ENCODE results near the gene MCF2L2. TPM values are rescaled to one million over a fixed set of nuclear protein-coding genes. Genes with fewer than 3 reads are reported as not detected.

Gene MCF2L2
- total and polyA plus RNA-seq, 2 experiments from 2014 or later = 6.7 to 14.6 TPM

- TF ChIP-seq, protein P1, sequence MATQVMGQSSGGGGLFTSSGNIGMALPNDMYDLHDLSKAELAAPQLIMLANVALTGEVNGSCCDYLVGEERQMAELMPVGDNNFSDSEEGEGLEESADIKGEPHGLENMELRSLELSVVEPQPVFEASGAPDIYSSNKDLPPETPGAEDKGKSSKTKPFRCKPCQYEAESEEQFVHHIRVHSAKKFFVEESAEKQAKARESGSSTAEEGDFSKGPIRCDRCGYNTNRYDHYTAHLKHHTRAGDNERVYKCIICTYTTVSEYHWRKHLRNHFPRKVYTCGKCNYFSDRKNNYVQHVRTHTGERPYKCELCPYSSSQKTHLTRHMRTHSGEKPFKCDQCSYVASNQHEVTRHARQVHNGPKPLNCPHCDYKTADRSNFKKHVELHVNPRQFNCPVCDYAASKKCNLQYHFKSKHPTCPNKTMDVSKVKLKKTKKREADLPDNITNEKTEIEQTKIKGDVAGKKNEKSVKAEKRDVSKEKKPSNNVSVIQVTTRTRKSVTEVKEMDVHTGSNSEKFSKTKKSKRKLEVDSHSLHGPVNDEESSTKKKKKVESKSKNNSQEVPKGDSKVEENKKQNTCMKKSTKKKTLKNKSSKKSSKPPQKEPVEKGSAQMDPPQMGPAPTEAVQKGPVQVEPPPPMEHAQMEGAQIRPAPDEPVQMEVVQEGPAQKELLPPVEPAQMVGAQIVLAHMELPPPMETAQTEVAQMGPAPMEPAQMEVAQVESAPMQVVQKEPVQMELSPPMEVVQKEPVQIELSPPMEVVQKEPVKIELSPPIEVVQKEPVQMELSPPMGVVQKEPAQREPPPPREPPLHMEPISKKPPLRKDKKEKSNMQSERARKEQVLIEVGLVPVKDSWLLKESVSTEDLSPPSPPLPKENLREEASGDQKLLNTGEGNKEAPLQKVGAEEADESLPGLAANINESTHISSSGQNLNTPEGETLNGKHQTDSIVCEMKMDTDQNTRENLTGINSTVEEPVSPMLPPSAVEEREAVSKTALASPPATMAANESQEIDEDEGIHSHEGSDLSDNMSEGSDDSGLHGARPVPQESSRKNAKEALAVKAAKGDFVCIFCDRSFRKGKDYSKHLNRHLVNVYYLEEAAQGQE (IDR thresholded peaks at IDR 0.05; ENCODE audit: unreplicated experiment) = no peak
- TF ChIP-seq EZH2 (IDR thresholded peaks at IDR 0.05; ENCODE audit: low read depth, unreplicated experiment) = no peak
- TF ChIP-seq STAT1 (IDR thresholded peaks at IDR 0.05; ENCODE audit: unreplicated experiment) = no peak
- TF ChIP-seq, protein P2, sequence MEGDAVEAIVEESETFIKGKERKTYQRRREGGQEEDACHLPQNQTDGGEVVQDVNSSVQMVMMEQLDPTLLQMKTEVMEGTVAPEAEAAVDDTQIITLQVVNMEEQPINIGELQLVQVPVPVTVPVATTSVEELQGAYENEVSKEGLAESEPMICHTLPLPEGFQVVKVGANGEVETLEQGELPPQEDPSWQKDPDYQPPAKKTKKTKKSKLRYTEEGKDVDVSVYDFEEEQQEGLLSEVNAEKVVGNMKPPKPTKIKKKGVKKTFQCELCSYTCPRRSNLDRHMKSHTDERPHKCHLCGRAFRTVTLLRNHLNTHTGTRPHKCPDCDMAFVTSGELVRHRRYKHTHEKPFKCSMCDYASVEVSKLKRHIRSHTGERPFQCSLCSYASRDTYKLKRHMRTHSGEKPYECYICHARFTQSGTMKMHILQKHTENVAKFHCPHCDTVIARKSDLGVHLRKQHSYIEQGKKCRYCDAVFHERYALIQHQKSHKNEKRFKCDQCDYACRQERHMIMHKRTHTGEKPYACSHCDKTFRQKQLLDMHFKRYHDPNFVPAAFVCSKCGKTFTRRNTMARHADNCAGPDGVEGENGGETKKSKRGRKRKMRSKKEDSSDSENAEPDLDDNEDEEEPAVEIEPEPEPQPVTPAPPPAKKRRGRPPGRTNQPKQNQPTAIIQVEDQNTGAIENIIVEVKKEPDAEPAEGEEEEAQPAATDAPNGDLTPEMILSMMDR (conservative IDR thresholded peaks at IDR 0.05; ENCODE audit: low read depth in 2 of 2) = no peak
- no peak for TF ChIP-seq NANOG (IDR thresholded peaks at IDR 0.05; ENCODE audit: borderline replicate concordance)
- no peak for TF ChIP-seq EZH2phosphoT487 (IDR thresholded peaks at IDR 0.05; ENCODE audit: unreplicated experiment)
- no peak for TF ChIP-seq POLR2AphosphoS5 (IDR thresholded peaks at IDR 0.05; ENCODE audit: low read depth)
- TF ChIP-seq ZNF114 (CRISPR knock-in tag; IDR thresholded peaks at IDR 0.05) = no peak
- no peak for TF ChIP-seq CREB1 (CRISPR knock-in tag; IDR thresholded peaks at IDR 0.05; ENCODE audit: low read depth)
Measured at GRCh38 chr3:183377307-183377959, 51.0 kb downstream of the MCF2L2 start (continued).

DNA sequence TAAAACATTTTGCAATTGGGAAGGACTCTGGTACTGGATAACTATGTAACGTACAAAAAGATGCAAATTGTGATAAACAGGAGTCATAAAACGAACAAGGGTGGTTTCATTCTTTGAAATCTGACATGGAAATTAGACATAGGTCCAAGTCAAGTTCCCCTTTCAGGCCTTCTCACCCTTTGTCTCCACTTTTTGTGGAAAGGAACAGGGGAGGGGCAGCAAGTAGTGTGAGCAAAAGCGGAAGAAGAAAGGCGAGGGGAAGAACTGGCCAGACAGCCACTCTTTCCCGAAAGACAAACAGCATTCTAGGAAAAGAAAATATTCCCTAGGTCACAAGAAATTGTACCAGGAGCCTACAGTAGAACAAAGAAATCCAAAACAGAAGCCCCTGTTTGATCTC lies 52.6 kb downstream of the MCF2L2 start:
- Mint-ChIP-seq H3K4me3 (no peak overlapping the region), H3K4me1 (peaks cover 9% of the 10 kb centered on the region)
- TF ChIP-seq, protein P1 (IDR thresholded peaks at IDR 0.05; ENCODE audit: unreplicated experiment) = no peak
- TF ChIP-seq, protein P3, sequence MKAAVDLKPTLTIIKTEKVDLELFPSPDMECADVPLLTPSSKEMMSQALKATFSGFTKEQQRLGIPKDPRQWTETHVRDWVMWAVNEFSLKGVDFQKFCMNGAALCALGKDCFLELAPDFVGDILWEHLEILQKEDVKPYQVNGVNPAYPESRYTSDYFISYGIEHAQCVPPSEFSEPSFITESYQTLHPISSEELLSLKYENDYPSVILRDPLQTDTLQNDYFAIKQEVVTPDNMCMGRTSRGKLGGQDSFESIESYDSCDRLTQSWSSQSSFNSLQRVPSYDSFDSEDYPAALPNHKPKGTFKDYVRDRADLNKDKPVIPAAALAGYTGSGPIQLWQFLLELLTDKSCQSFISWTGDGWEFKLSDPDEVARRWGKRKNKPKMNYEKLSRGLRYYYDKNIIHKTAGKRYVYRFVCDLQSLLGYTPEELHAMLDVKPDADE (IDR thresholded peaks at IDR 0.05) = no peak
- TF ChIP-seq EZH2phosphoT487 (IDR thresholded peaks at IDR 0.05; ENCODE audit: unreplicated experiment) (no peak), ZNF331 (CRISPR knock-in tag; IDR thresholded peaks at IDR 0.05; ENCODE audit: low read depth) (no peak)

More for the DNA sequence above, 52.6 kb downstream of the MCF2L2 start:
- Histone ChIP-seq H4K20me1 (replicated peaks; ENCODE audit: insufficient read depth) (no peaks in the 10 kb centered on the region; the same call in 1 of the 2 replicates), H3K36me3 (ENCODE audit: insufficient read depth) (no peaks in the 10 kb centered on the region), H3K27me3 (ENCODE audit: insufficient read depth) (no peaks in the 10 kb centered on the region), H3F3A (replicated peaks; ENCODE audit: low read depth) (no peaks in the 10 kb centered on the region), H3K27ac (ENCODE audit: low read depth) (no peak overlapping the region), H3K9me2 (ENCODE audit: insufficient read depth) (no peaks in the 10 kb centered on the region), H3K79me2 (replicated peaks; ENCODE audit: insufficient read depth) (no peaks in the 10 kb centered on the region), H2AFZ (no peak overlapping the region), H3K4me2 (no peak overlapping the region), H3K4me1 (ENCODE audit: insufficient read depth) (no peaks in the 10 kb centered on the region), H3K4me3 (no peak overlapping the region)
- Mint-ChIP-seq H3K36me3 (ENCODE audit: low read depth) (no peaks in the 10 kb centered on the region), H3K27ac (no peak overlapping the region), H3K9me3 (no peaks in the 10 kb centered on the region), H3K27me3 (ENCODE audit: insufficient read depth, low read depth, poor library complexity) (peaks cover 1% of the 10 kb centered on the region)
- ATAC-seq = no peak
- DNase-seq (ENCODE audit: low spot score) = no peak

Data from GM23338 (cell line).